ENCODE measurements around the gene ZNF605. TPM values are rescaled to one million over a fixed set of nuclear protein-coding genes. Genes with fewer than 3 reads are reported as not detected.

ZNF605 gene
- total RNA-seq, 1 experiment from 2014 or later: 19.3 TPM

- Histone ChIP-seq H3K4me2 (ENCODE audit: insufficient read depth, insufficient read length, low read length) (no peak overlapping the region), H4K91ac (ENCODE audit: insufficient read length, low read depth, low read length) (no peak overlapping the region), H3K4ac (ENCODE audit: low read depth, low read length) (no peak overlapping the region), H2BK20ac (ENCODE audit: low read depth, low read length, poor library complexity, severe bottlenecking) (no peak overlapping the region), H3K79me2 (ENCODE audit: insufficient read depth, low read length) (no peaks in the 10 kb centered on the region), H3K27me3 (ENCODE audit: insufficient read depth, low read length) (no peaks in the 10 kb centered on the region), H3K23me2 (ENCODE audit: insufficient read length, low read depth, low read length, poor library complexity, severe bottlenecking) (no peaks in the 10 kb centered on the region), H2BK120ac (ENCODE audit: low read depth, low read length, poor library complexity, severe bottlenecking) (no peak overlapping the region), H3K18ac (ENCODE audit: insufficient read length, low read depth, low read length) (no peak overlapping the region), H2BK5ac (ENCODE audit: insufficient read length, low read length) (no peak overlapping the region), H3K9ac (ENCODE audit: extremely low read depth, insufficient read length, low read length) (no peak overlapping the region), H3K4me1 (ENCODE audit: insufficient read depth, low read length) (no peaks in the 10 kb centered on the region), H3K9me3 (ENCODE audit: control insufficient read depth, low read depth, low read length) (peaks cover 58% of the 10 kb centered on the region), H3K79me1 (ENCODE audit: insufficient read depth, low read depth, low read length, poor library complexity, severe bottlenecking) (no peaks in the 10 kb centered on the region), H2AK5ac (ENCODE audit: insufficient read length, low read length) (no peak overlapping the region), H4K8ac (replicated peaks; ENCODE audit: insufficient read length, low read depth, low read length) (no peak overlapping the region), H3K27ac (ENCODE audit: insufficient read length, low read depth, low read length) (no peak overlapping the region), H4K20me1 (ENCODE audit: control insufficient read depth, insufficient read depth, insufficient read length) (no peaks in the 10 kb centered on the region), H2BK15ac (ENCODE audit: low read depth, low read length) (no peak overlapping the region), H2BK12ac (ENCODE audit: insufficient read length, low read depth, low read length) (no peak overlapping the region), H2AFZ (ENCODE audit: low read length) (no peak overlapping the region), H3K56ac (ENCODE audit: insufficient read length, low read depth, low read length) (no peak overlapping the region), H3K14ac (ENCODE audit: insufficient read depth, low read length) (no peak overlapping the region), H3T11ph (ENCODE audit: low read length) (no peak overlapping the region), H4K5ac (ENCODE audit: insufficient read length, low read depth, low read length) (no peak overlapping the region), H3K23ac (ENCODE audit: insufficient read length, low read depth, low read length) (no peak overlapping the region)
- TF ChIP-seq CTCF (conservative IDR thresholded peaks at IDR 0.05): no peak
- Mint-ChIP-seq H3K36me3 (ENCODE audit: insufficient read depth in 1 of 3, low read depth in 3 of 3) (peaks cover 3 to 31% (median 10%) of the 10 kb centered on the region in 3 experiments; a peak in 6 of 7 replicates), H3K27me3 (ENCODE audit: low read depth) (peaks cover 4% of the 10 kb centered on the region), H3K4me3 (no peak overlapping the region), H3K9me3 (peaks cover 83 to 91% of the 10 kb centered on the region in 2 experiments), H3K4me1 (no peaks in the 10 kb centered on the region), H3K27ac (no peak overlapping the region)
- WGBS (ENCODE audit: extremely low coverage, insufficient read length, low lambda C conversion rate): no CpG with 5 or more reads among the region's 1 CpG
- no peak for DNase-seq
Measured at GRCh38 chr12:132972374-132972773, 16.3 kb upstream of the ZNF605 start.
